RWPE1 (cell line): ENCODE results near the gene CCDC192.

Source experiments
- CTCF ChIA-PET: fragments of 350-600 bp; sonication (Branson Sonifier 250); formaldehyde crosslinking; extraction: SDS; loops from one replicate; lab custom pipeline; 2021; lab: Yijun Ruan, JAX
- POLR2A ChIA-PET: fragments of 400-600 bp; formaldehyde crosslinking; extraction: SDS; loops from one replicate; lab custom pipeline; 2020; ENCODE audit warnings: antibody characterized with exemption; ENCODE audit not compliant: low non-redundant PET; lab: Yijun Ruan, JAX
- DNase-seq: peaks from one replicate; pipeline ENCODE4 v3.0.0; 2012; ENCODE audit warnings: low spot score
- H3K27ac ChIP-seq: fragments of 450-650 bp; 2 replicates; pipeline ENCODE4 v1.5.1; 2017
- TF ChIP-seq, protein P1 (sequence below): fragments of 450-650 bp; conservative IDR thresholded peaks from 2 replicates; pipeline ENCODE4 v1.5.1; 2017; ENCODE audit warnings: low read depth, mild to moderate bottlenecking

CCDC192 gene

DNA sequence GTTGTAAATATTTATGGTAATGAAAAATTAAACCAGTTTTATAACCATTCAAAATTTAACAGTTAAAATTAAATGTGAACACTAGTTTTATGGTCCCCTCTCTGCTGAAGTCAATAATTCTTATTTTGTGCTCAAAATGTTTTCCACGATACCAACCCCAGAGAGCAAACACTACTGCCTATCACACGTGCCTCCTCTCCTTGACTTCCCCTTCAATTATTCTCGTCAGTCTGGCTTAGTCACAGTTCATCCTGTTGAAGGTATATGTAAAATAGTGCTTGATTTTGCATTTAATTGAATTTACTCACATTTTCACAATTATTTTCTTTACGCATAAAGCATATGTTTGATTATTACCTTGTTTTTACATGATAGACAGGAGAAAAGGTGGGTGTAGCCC is 148.8 kb downstream of the CCDC192 start:
- POLR2A ChIA-PET = no interaction called here

DNA sequence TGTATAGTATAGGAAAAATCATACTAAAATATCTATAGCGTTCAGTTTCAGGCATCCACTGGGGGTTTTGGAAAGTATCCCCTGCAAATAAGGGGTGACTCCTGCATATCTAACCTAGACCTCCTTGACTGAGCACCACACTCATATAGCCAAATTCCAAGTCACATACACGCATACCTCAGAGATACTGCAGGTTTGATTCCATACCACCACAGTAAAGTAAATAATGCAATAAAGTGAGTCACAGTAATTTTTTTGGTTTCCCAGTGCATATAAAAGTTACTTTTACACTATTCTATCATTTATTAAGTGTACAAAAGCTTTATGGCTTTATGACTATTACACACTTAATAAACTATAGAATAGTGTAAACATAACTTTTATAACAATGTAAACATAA is 151.3 kb downstream of the CCDC192 start:
- TF ChIP-seq, protein P1, sequence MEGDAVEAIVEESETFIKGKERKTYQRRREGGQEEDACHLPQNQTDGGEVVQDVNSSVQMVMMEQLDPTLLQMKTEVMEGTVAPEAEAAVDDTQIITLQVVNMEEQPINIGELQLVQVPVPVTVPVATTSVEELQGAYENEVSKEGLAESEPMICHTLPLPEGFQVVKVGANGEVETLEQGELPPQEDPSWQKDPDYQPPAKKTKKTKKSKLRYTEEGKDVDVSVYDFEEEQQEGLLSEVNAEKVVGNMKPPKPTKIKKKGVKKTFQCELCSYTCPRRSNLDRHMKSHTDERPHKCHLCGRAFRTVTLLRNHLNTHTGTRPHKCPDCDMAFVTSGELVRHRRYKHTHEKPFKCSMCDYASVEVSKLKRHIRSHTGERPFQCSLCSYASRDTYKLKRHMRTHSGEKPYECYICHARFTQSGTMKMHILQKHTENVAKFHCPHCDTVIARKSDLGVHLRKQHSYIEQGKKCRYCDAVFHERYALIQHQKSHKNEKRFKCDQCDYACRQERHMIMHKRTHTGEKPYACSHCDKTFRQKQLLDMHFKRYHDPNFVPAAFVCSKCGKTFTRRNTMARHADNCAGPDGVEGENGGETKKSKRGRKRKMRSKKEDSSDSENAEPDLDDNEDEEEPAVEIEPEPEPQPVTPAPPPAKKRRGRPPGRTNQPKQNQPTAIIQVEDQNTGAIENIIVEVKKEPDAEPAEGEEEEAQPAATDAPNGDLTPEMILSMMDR = no peak
- ChIA-PET CTCF (no interaction called here), POLR2A (no interaction called here)
- no peak for DNase-seq
- H3K27ac ChIP-seq = no peak overlapping the region

More for the DNA sequence above, 148.8 kb downstream of the CCDC192 start:
- TF ChIP-seq, protein P1 = no peak
- no peak overlapping the region for H3K27ac ChIP-seq
- no peak for DNase-seq
- CTCF ChIA-PET = no interaction called here

DNA sequence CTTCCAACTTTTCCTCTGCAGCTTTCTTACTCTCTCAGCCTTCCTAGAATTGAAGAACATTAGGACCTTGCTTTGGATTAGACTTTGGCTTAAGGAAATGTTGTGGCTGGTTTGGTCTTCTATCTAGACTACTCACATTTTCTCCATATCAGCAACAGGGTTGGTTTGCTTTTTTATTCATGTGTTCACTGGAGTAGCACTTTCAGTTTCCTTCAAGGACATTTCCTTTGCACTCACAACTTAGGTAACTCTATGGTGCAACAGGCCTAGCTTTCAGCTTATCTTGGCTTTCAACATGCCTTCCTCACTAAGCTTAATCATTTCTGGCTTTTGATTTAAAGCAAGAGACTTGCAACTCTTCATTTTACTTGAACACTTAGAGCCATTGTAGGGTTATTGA is 153.1 kb downstream of the CCDC192 start:
- ChIA-PET POLR2A (no interaction called here), CTCF (interaction anchor here (0.7 kb wide), 1 partner anchor 1472 kb away, joined by 3 read pairs; no protein-coding TSS in a partner anchor)
- no peak for DNase-seq
- TF ChIP-seq, protein P1 = no peak
- no peak overlapping the region for H3K27ac ChIP-seq

DNA sequence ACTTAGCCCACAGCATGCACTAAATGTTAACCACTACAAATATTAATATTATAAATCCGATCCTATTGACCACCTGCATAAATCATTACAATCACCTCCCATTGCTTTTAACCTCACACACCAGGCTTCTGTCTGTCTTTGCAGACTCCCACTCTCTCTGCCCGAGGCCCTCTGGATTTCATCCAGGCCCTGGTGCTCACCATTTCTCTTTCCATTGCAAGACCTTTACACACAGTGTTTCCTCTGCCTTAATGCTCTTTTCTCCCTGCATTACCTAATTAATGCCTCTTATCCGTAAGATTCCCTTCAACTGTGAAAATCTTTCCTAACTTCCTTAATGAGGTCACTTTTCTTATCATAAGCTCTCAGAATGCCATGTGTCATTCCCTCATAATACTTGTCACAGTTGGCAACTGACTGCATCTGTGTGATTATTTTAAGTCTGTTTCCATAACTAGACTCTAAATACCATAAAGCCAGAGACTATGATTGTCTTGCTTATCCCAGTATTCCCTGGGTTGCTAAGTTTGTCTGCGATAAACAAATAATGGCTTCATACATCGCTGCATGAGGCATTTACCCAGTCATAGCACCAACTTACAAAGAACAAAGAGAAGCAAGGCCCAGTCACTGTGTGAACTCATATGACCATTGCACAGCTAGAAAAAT is 155.1 kb downstream of the CCDC192 start:
- POLR2A ChIA-PET = no interaction called here
- H3K27ac ChIP-seq = no peak overlapping the region
- DNase-seq = no peak
- CTCF ChIA-PET = interaction anchor here (0.6 to 1.0 kb wide), 2 partner anchors 9 to 306 kb away, joined by 3 to 4 read pairs; no protein-coding TSS in a partner anchor
- TF ChIP-seq, protein P1 = no peak

DNA sequence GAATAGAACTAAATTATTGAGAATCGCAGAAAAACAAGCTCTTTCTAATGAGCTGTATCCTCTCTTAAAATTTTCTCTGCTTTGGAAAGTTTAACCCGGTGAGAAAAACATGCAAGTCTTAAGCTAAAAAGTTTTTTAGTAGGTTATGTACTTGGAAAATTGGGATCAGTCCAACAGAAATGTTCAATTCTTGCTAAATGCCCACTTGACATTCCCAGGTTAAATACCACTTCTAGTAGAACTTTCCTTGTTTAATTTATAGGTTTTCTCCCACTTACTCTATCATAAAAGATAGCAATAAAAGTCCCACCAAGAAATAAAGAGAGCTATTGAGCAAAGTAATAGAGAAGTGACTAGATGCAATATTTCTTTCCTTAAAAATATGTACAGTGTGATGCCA is 157.1 kb downstream of the CCDC192 start:
- CTCF ChIA-PET = interaction anchor here (0.6 kb wide), 1 partner anchor 922 kb away, joined by 3 read pairs; no protein-coding TSS in a partner anchor

DNA sequence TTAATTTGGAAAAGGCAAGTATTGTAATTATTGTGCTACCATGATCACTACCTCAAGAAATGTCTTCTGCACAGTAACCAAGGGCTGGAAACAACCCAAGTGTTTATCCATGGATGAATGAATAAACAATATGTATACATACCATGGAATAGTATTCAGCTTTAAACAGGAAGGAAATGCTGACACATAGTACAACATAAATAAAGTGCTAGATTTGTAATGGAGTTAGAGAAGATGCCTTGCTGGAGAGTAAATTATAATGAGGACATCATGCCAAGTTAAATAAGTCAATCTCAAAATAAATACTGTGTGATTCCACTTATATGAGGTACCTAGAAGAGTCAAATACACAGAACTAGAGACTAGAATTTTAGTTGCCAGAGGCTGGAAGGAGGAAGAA is 160.0 kb downstream of the CCDC192 start:
- H3K27ac ChIP-seq = no peak overlapping the region
- POLR2A ChIA-PET = no interaction called here
- no peak for DNase-seq
- TF ChIP-seq, protein P1 = no peak
- CTCF ChIA-PET = interaction anchor here (0.7 kb wide), 1 partner anchor 172 kb away, joined by 3 read pairs; no protein-coding TSS in a partner anchor

More for the DNA sequence above, 157.1 kb downstream of the CCDC192 start:
- DNase-seq = no peak
- H3K27ac ChIP-seq = no peak overlapping the region
- TF ChIP-seq, protein P1 = no peak
- POLR2A ChIA-PET = no interaction called here
